GM19043 (cell line): ENCODE results near the gene ACTR5.
"Not testable (repeated sequence)": the region's sequence is repeated elsewhere in the genome, so short reads cannot be mapped to it uniquely, and the experiment has no call there.

Experiments
- ATAC-seq: cut with Tn5 transposase; IDR thresholded peaks from one replicate; pipeline ENCODE4 v1.9.1; 2021; ENCODE audit warnings: low read depth; ENCODE audit not compliant: unreplicated experiment

ACTR5 gene

DNA sequence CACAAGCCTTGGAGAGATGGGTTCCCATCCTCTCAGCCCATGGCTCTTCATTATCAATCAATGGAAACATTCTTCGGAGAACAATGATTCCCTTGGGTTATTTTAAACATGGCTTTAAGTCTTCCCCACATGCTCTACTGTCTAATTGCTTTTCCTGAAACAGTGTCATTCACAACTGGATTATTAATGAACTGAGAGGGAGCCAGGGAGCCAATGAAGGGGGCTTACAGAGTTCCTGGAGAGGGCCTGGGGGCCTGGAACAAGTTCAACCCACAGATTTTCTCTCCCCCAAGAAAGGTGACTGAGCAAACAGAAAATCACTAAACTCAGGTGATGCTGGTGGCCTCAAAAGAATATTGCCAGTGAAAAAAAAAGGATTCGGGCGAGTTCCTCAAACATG, 56.0 kb downstream of the ACTR5 start:
- ATAC-seq: no peak

DNA sequence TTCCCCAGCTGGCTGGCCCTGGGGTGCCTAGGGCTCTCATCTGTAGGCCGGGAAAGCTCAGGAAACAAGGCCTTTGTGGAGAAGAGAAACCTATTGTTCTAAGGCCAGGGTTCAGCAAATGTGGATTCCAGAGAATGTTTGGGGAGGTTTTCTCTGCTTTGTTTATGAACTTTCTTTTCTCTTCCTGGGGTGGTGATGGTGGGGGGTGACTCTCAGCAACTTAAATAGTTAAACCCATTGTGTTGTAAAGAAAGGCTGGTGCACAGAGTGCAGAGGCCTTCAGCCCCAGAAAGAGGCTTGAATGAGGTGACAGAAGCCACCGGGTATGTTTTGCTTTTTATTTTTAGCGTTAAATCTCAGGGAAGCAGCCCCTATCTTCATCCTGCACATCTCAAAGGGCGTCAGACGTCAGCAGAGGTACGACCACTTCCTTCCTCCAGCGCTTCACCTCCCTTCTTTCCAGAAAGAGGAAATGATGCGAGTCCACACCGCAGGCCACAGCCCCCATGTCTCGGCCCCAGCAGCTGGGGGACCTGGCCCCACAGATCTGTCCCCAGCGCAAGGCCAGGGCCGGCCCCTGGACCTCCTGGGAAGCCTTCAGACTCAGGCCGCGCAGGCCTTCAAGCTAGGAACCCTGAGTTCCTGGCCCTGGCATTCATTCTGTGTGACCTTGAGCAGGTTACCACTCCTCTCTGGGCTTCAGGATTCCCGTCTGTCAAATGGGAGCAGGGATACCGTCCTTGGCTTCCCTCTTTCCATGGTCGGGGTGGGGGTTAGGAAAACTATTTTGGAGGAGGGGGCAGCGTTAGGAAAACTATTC, 56.6 kb downstream of the ACTR5 start:
- no peak for ATAC-seq

GRCh38 chr20:38805502-38805957, 57.3 kb downstream of the ACTR5 start, which contains the start of gene PPP1R16B:
PPP1R16B (plus strand) TSS chr20:38805697; CDS start chr20:38835926, 30,229 bp downstream.
- peak; percentile 45 for ATAC-seq

DNA sequence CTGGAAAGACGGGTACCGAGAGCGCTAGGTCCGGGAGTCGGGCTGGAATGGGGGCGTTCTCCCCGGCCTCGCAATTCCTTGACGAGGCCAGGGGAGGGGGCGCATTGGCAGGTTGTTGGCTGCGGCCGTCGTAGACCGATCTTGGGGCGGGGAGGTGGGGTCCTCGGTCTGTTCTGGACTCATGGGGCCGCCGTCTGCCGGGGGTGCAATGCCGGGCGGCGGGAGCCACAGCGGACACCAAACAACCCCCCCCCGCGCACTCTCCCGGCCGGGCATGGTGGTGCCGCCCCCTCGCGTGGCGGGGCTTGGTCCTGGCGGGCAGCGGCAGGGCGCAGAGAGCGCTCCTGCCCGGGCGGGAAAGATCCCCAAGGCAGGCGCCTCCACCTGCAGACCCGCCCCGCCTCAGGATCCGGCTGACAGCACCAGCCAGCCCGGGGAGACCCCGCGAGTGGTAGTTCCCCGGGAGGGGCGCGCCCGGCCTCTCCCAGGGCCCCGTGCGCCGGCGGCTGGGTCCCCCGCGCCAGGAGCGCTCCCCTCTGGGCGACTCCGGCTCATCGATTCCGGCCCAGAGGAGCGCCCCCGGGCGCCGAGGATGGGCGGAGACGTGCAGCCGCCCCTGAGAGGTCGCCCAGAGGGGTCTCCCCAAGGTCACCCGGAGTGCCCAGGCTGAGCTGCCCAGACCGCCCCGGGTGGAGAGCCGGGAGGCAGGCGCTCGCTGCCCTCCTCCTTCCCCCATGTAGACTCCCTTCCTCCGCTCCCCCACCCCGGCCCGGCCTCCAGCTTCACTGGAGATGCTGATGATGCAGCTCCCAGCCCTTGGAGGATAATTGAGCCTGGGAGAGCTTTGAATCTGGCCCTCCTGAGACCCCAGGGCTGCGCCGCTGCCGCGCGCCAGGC, 57.9 kb downstream of the ACTR5 start:
- no peak for ATAC-seq

GRCh38 chr20:38806855-38807655, 58.8 kb downstream of the ACTR5 start:
- ATAC-seq: no peak

DNA sequence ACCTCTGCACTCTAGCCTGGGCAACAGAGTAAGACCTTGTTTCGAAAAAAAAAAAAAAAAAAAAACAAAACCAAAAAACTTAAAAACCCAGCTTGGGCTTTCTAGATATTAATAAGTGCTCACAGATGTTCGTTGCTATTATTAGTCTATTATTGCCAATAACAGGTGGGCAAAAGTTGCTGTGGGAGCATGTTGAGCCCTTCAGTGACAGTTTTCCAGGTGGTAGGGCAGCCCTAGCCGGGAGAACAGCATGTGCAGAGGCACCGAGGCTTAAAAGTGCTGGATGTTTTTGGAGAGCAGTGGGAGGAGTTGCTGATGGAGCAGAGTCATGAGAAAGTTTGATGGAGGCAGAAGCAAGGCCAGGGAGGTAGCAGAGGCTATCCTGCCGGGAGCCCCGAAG, 61.7 kb downstream of the ACTR5 start:
- ATAC-seq: no peak

DNA sequence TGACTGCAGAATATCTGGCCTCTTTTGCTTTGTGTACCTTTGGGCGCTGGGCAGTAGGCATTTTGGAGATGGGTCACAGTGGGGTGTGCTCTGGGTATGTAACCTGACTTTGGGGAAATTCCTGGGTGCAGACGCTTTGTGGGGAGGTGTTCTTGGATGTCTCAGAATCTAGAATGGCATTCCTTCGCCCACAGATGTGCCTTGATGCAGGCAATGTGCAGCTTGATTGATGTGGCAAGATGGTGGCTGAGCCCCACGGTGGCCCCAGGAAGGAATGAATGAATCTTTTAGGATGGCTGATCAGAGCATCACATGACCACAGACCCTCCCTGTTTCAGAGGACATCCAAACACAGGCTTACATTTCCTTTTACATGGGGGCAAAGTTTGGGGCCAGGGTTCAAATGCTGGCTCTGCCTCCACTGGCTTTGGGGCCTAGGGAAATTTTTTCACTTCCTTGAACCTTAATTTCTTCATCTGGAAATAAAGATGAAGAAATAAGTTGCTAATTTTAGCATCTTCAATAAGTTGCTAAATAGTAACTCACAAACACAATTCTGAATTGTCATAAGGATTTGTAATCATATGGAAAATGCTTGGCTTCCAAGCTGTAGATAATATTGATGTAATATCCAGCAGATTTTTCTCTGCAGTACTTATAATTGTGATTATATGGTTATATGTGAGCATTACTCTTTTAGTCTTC, 62.8 kb downstream of the ACTR5 start:
- ATAC-seq: no peak

DNA sequence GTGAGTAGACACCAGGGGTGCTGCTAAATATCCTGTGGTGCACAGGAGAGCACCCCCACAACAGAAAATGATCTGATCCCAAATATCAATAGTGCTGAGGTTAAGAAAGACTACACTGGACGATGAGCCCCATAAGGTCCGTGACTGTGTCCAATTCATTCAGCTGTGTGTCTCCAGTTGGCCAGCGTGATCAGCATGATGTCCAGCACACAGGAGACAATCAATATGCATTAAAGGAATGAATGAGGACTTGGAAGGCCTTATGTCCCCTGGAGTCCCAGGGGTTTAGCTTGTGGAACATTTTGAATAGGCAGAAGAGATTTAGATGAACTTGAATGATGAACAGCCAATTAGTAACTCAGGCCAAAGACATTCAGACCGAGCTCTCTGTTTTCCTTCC, 63.5 kb downstream of the ACTR5 start:
- ATAC-seq: no peak

DNA sequence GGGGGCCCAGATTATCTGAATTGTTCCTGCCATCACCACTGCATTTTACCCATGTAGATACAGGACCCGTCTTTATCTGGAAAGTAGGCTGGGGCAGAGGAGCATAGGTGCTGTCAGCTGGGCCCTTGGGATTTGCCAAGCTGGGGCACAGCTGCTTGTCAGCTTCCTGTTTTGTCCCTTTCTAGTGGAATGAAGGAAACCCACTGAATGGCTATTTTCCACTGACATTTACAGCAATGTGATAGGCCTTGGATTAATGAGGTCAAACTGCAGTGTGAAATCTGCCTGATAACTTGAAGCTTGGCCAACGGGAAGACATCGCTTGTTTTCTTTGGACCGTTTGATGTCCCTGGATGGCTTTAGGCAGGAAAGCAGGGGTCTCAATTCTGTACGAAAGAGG, 63.9 kb downstream of the ACTR5 start:
- ATAC-seq: no peak

DNA sequence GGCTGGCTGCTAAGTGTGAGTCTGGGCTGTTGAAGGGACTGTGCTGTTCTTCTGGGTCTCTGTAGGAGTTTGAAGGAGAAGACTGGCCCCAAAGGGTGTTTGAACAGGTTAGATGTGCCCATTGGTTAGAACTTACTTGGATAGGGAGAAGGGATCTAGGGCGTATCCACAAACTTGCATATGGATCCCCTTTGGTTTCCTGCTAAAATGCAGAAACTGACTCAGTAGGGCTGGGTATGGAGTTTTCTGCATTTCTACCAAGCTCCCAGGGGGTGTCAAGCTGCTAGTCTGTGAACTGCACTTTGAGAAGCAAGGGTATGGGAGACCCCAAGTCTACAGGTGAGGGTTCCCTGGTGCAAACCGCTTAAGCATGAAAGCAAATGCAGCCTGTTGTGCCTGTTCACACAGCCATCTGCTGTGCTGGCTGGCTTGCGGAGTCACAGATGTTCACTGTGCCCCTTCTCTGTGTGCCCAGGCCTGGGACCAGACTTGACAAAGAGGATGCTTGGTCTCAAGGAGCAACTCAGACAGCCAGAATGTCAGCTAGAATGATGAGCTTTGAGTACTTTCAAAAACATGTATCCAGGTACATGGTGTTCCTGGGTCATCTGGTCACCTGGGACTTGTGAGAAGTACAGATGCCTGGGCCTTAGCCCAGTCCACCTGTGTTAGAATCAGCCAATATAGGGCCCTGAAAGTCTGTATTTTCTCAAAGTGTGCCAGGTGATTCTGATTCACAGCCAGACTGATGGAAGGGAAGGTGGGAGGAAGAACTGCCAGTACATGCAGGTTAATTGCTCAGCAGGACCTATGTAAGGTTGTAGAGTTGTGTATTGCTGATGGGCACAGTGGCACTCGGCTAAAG, 64.7 kb downstream of the ACTR5 start:
- ATAC-seq: no peak

DNA sequence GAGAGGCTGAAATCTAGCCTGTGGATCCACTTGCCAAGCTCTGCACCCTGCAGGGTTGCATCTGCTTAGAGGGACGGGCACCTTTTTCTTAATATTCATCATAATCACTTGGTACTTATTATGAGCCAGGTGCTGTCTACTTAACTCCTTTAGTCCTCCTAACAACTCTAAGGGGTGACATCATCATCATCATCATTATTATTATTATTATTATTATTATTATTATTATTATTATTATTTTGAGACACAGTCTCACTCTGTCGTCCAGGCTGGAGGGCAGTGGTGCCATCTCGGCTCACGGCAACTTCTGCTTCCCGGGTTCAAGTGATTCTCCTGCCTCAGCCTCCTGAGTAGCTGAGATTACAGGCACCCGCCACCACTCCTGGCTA, 65.3 kb downstream of the ACTR5 start:
- ATAC-seq: not testable (repeated sequence)

DNA sequence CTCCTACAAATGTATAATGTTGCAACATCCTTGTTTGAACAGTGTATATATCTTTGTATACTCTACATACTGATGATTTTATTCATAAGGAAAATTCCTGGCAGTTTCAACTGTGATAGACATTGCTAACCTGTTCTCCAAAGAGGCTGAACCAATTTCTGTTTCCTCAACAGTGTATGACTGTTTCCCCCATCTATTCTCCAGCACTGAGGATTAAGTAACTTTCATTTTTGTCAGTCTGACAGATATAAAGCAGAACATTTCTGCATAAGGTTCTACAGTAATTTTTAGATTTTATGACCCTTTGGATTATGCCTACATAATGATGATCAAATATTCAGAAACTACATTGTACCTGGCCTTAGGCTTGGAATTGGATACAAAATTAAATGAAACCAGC, 67.2 kb downstream of the ACTR5 start:
- ATAC-seq: no peak

DNA sequence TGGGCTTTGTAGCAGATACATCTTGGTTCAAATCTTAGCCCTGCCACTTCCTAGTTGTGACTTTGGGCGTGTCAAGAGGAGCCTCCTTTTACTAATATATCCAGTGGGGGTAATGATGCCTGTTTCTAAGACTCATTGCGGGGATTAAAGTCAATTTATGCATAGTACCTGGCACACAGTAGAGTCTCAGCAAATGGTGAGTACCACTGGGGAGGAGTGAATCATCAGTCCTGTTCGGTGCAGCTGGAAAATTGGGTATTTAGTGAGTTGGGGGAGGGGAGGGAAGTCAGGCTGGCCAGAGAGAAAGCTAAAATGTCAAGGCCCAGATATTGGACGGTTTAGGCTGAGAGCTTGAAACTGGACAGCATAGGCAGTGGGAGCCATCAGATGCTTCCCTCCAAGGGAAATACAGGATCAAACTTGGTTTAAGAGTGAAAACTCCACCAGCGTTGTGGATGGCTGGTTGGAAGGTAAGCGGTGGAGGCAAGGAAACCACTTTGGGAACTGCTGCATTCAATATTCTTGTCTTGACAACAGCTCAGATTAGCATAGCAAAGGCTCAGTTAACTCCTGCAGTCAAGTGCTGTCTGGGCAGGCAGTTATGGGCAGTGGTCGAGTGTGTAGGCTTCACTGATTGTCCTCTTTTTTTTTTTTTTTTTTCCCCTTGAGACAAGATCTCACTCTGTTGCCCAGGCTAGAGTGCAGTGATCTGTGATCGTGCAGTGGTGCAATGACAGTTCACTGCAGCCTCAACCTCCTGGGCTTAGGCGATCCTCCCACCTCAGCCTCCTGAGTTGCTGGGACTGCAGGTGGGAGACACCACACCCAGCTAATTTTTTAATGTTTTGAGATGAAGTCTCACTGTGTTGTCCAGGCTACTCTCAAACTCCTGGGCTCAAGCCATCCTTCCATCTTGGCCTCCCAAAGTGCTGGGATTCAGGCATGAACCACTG, 70.1 kb downstream of the ACTR5 start:
- ATAC-seq: no peak
